H9 (cell line): ENCODE data around the gene TMEM185B. TPM values are rescaled to one million over a fixed set of nuclear protein-coding genes. Genes with fewer than 3 reads are reported as not detected.

ENCODE experiments used
- DNase-seq: peaks from one replicate; pipeline ENCODE4 v3.0.0-alpha.2; 2017
- H2AFZ ChIP-seq: one replicate; pipeline ENCODE4 v1.6.1; 2013; ENCODE audit warnings: mild to moderate bottlenecking, low read length, control low read depth, moderate library complexity
- H2AK5ac ChIP-seq: 2 replicates; pipeline ENCODE4 v1.6.1; 2013; ENCODE audit warnings: low read length, control low read depth, mixed read lengths; ENCODE audit not compliant: insufficient read length
- H2BK120ac ChIP-seq: one replicate; pipeline ENCODE4 v1.6.1; 2013; ENCODE audit warnings: low read depth, mild to moderate bottlenecking, low read length, control low read depth, inconsistent platforms; ENCODE audit not compliant: poor library complexity, severe bottlenecking
- H2BK12ac ChIP-seq: 2 replicates; pipeline ENCODE4 v1.6.1; 2013; ENCODE audit warnings: low read length, control low read depth, mixed read lengths, low read depth; ENCODE audit not compliant: insufficient read length
- H2BK15ac ChIP-seq: 2 replicates; pipeline ENCODE4 v1.6.1; 2013; ENCODE audit warnings: low read depth, low read length, control low read depth
- H2BK20ac ChIP-seq: one replicate; pipeline ENCODE4 v1.6.1; 2013; ENCODE audit warnings: low read depth, mild to moderate bottlenecking, low read length, control low read depth, inconsistent platforms; ENCODE audit not compliant: poor library complexity, severe bottlenecking
- H2BK5ac ChIP-seq: 2 replicates; pipeline ENCODE4 v1.6.1; 2013; ENCODE audit warnings: low read length, control low read depth, mixed read lengths; ENCODE audit not compliant: insufficient read length
- H3K14ac ChIP-seq: 2 replicates; pipeline ENCODE4 v1.6.1; 2013; ENCODE audit warnings: low read length, control low read depth; ENCODE audit not compliant: insufficient read depth
- H3K18ac ChIP-seq: 2 replicates; pipeline ENCODE4 v1.6.1; 2013; ENCODE audit warnings: low read depth, mild to moderate bottlenecking, mixed read lengths, low read length, control low read depth; ENCODE audit not compliant: insufficient read length
- H3K23ac ChIP-seq: 2 replicates; pipeline ENCODE4 v1.6.1; 2013; ENCODE audit warnings: low read length, control low read depth, mixed read lengths, low read depth; ENCODE audit not compliant: insufficient read length
- H3K23me2 ChIP-seq: 2 replicates; pipeline ENCODE4 v1.6.1; 2013; ENCODE audit warnings: low read depth, mild to moderate bottlenecking, mixed read lengths, low read length, control low read depth; ENCODE audit not compliant: insufficient read length, poor library complexity, severe bottlenecking
- H3K27ac ChIP-seq: 2 replicates; pipeline ENCODE4 v1.5.1; 2013; ENCODE audit warnings: low read length, control low read depth, mixed read lengths, low read depth; ENCODE audit not compliant: insufficient read length
- H3K27me3 ChIP-seq: 2 replicates; pipeline ENCODE4 v1.6.1; 2013; ENCODE audit warnings: low read length, control low read depth, inconsistent platforms; ENCODE audit not compliant: insufficient read depth
- H3K4ac ChIP-seq: 2 replicates; pipeline ENCODE4 v1.6.1; 2013; ENCODE audit warnings: low read depth, mild to moderate bottlenecking, control low read depth, inconsistent platforms, low read length, moderate library complexity
- H3K4me1 ChIP-seq: 2 replicates; pipeline ENCODE4 v1.6.1; 2013; ENCODE audit warnings: low read length, control low read depth, inconsistent platforms; ENCODE audit not compliant: insufficient read depth
- H3K4me2 ChIP-seq: 2 replicates; pipeline ENCODE4 v1.6.1; 2013; ENCODE audit warnings: low read length, control low read depth, mixed read lengths; ENCODE audit not compliant: insufficient read length, insufficient read depth
- H3K56ac ChIP-seq: 2 replicates; pipeline ENCODE4 v1.6.1; 2013; ENCODE audit warnings: low read depth, mild to moderate bottlenecking, mixed read lengths, low read length, control low read depth; ENCODE audit not compliant: insufficient read length
- H3K79me1 ChIP-seq: 2 replicates; pipeline ENCODE4 v1.6.1; 2013; ENCODE audit warnings: low read depth, mild to moderate bottlenecking, moderate library complexity, low read length, control low read depth, inconsistent platforms; ENCODE audit not compliant: insufficient read depth, poor library complexity, severe bottlenecking
- H3K79me2 ChIP-seq: 2 replicates; pipeline ENCODE4 v1.6.1; 2013; ENCODE audit warnings: low read length, control low read depth, inconsistent platforms; ENCODE audit not compliant: insufficient read depth
- H3K9ac ChIP-seq: 2 replicates; pipeline ENCODE4 v1.6.1; 2013; ENCODE audit warnings: low read length, control low read depth, mixed read lengths; ENCODE audit not compliant: insufficient read length; ENCODE audit errors: extremely low read depth
- H3K9me3 ChIP-seq: one replicate; pipeline ENCODE4 v1.6.1; 2013; ENCODE audit warnings: low read depth, low read length, inconsistent platforms; ENCODE audit not compliant: control insufficient read depth
- H3T11ph ChIP-seq: one replicate; pipeline ENCODE4 v1.6.1; 2013; ENCODE audit warnings: mild to moderate bottlenecking, low read length, control low read depth, inconsistent platforms
- H4K20me1 ChIP-seq: one replicate; pipeline ENCODE4 v1.6.1; 2013; ENCODE audit not compliant: control insufficient read depth, insufficient read length, insufficient read depth
- H4K5ac ChIP-seq: 2 replicates; pipeline ENCODE4 v1.6.1; 2013; ENCODE audit warnings: low read depth, mild to moderate bottlenecking, mixed read lengths, low read length, control low read depth; ENCODE audit not compliant: insufficient read length
- H4K8ac ChIP-seq: replicated peaks from 2 replicates; pipeline ENCODE4 v1.6.1; 2013; ENCODE audit warnings: low read length, control low read depth, mixed read lengths, low read depth; ENCODE audit not compliant: insufficient read length
- H4K91ac ChIP-seq: 2 replicates; pipeline ENCODE4 v1.6.1; 2013; ENCODE audit warnings: low read depth, mild to moderate bottlenecking, moderate library complexity, mixed read lengths, low read length, control low read depth; ENCODE audit not compliant: insufficient read length
- H3K27ac Mint-ChIP-seq, 3 experiments: 2 replicates in 2 of 3; 3 replicates in 1 of 3; pipeline ENCODE4 v1.8.0; 2020 to 2021; ENCODE audit warnings: mixed read lengths in 3 of 3, mild to moderate bottlenecking in 1 of 3, moderate library complexity in 1 of 3
- H3K27me3 Mint-ChIP-seq: 2 replicates; pipeline ENCODE4 v1.8.0; 2021; ENCODE audit warnings: low read depth, mild to moderate bottlenecking, moderate library complexity, mixed read lengths
- H3K36me3 Mint-ChIP-seq, 3 experiments: 2 replicates in 2 of 3; 3 replicates in 1 of 3; pipeline ENCODE4 v1.8.0; 2020 to 2021; ENCODE audit warnings: low read depth in 3 of 3, mixed read lengths in 3 of 3; ENCODE audit not compliant: insufficient read depth in 1 of 3
- H3K4me1 Mint-ChIP-seq, 2 experiments: 2 replicates each; pipeline ENCODE4 v1.8.0; 2020; ENCODE audit warnings: mixed read lengths in 2 of 2
- H3K4me3 Mint-ChIP-seq, 2 experiments: 2 replicates in 1 of 2; 3 replicates in 1 of 2; pipeline ENCODE4 v1.8.0; 2020 to 2021; ENCODE audit warnings: mild to moderate bottlenecking in 2 of 2, mixed read lengths in 2 of 2, moderate library complexity in 1 of 2
- H3K9me3 Mint-ChIP-seq, 2 experiments: 2 replicates in 1 of 2; 3 replicates in 1 of 2; pipeline ENCODE4 v1.8.0; 2020; ENCODE audit warnings: mild to moderate bottlenecking in 2 of 2, mixed read lengths in 2 of 2, moderate library complexity in 1 of 2
- WGBS: extraction: QIAGEN DNeasy Blood & Tissue Kit; methylation state at CpG from one replicate; pipeline ENCODE4 v1.1.7; 2013; ENCODE audit warnings: missing lambda C conversion rate, low lambda C conversion rate, mixed read lengths; ENCODE audit not compliant: insufficient read length; ENCODE audit errors: extremely low coverage; 5-methylcytosine and 5-hydroxymethylcytosine counted together
- total RNA-seq: library from RNA; stranded (reverse); gene quantifications from 2 replicates; pipeline ENCODE4 v1.2.1, GENCODE V29; 2021
- TF ChIP-seq, protein P1 (sequence below): fragments of 200-600 bp; sonication (generic); conservative IDR thresholded peaks from 3 replicates; pipeline ENCODE4 v1.8.0; 2021; ENCODE audit warnings: antibody characterized with exemption, mild to moderate bottlenecking

TMEM185B gene
- total RNA-seq, 1 experiment from 2014 or later: 29.0 TPM

DNA sequence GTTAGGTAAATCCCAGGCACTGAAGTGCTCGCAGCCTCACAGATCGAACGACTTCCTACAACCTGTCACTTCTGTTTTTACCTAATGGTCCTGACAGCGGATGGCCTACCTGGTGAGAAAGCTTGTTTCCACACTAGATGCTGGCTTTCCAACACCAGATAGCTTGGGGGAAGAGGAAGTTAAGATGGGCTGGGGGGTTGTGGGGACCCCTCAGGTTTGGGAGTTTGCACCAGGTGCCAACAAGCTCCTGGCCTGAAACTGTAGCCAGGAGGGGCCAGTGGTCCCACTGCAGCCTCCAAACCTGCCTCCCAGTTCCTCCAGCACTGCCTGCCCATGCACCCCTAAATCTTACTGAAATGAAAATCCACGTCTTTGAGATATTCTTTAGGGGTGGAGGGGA is 3.9 kb downstream of the TMEM185B start:
- no CpG with 5 or more reads among the region's 5 CpGs for WGBS
- Histone ChIP-seq H3K14ac (no peak overlapping the region), H4K91ac (no peak overlapping the region), H2BK120ac (no peak overlapping the region), H3K18ac (no peak overlapping the region), H2BK5ac (no peak overlapping the region), H3K9me3 (peaks cover 4% of the 10 kb centered on the region), H4K5ac (no peak overlapping the region), H3K4me1 (no peaks in the 10 kb centered on the region), H3K9ac (no peak overlapping the region), H2BK20ac (no peak overlapping the region), H3K4me2 (no peak overlapping the region), H3K79me1 (no peaks in the 10 kb centered on the region), H3K23ac (no peak overlapping the region), H3T11ph (no peak overlapping the region), H2BK12ac (no peak overlapping the region), H3K27me3 (peaks cover 10% of the 10 kb centered on the region; the same call in 1 of the 2 replicates), H4K20me1 (peaks cover 5% of the 10 kb centered on the region), H2AFZ (no peak overlapping the region), H3K27ac (no peak overlapping the region), H3K23me2 (no peaks in the 10 kb centered on the region), H2AK5ac (no peak overlapping the region), H4K8ac (no peak overlapping the region), H3K4ac (no peak overlapping the region), H2BK15ac (no peak overlapping the region), H3K79me2 (no peaks in the 10 kb centered on the region; the same call in 1 of the 2 replicates), H3K56ac (no peak overlapping the region)
- Mint-ChIP-seq H3K36me3 (peaks cover 10 to 25% (median 23%) of the 10 kb centered on the region in 3 experiments), H3K9me3 (peaks cover 6 to 9% of the 10 kb centered on the region in 2 experiments), H3K27me3 (peaks cover 21% of the 10 kb centered on the region), H3K27ac (no peak overlapping the region), H3K4me1 (peaks cover 26 to 30% of the 10 kb centered on the region in 2 experiments), H3K4me3 (no peak overlapping the region)
- TF ChIP-seq, protein P1, sequence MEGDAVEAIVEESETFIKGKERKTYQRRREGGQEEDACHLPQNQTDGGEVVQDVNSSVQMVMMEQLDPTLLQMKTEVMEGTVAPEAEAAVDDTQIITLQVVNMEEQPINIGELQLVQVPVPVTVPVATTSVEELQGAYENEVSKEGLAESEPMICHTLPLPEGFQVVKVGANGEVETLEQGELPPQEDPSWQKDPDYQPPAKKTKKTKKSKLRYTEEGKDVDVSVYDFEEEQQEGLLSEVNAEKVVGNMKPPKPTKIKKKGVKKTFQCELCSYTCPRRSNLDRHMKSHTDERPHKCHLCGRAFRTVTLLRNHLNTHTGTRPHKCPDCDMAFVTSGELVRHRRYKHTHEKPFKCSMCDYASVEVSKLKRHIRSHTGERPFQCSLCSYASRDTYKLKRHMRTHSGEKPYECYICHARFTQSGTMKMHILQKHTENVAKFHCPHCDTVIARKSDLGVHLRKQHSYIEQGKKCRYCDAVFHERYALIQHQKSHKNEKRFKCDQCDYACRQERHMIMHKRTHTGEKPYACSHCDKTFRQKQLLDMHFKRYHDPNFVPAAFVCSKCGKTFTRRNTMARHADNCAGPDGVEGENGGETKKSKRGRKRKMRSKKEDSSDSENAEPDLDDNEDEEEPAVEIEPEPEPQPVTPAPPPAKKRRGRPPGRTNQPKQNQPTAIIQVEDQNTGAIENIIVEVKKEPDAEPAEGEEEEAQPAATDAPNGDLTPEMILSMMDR: no peak
- DNase-seq: no peak
